ENCODE results near the gene SSTR4. TPM values are rescaled to one million over a fixed set of nuclear protein-coding genes. Genes with fewer than 3 reads are reported as not detected.

The SSTR4 gene
- total RNA-seq, 2 experiments from 2014 or later, result not detected

DNA sequence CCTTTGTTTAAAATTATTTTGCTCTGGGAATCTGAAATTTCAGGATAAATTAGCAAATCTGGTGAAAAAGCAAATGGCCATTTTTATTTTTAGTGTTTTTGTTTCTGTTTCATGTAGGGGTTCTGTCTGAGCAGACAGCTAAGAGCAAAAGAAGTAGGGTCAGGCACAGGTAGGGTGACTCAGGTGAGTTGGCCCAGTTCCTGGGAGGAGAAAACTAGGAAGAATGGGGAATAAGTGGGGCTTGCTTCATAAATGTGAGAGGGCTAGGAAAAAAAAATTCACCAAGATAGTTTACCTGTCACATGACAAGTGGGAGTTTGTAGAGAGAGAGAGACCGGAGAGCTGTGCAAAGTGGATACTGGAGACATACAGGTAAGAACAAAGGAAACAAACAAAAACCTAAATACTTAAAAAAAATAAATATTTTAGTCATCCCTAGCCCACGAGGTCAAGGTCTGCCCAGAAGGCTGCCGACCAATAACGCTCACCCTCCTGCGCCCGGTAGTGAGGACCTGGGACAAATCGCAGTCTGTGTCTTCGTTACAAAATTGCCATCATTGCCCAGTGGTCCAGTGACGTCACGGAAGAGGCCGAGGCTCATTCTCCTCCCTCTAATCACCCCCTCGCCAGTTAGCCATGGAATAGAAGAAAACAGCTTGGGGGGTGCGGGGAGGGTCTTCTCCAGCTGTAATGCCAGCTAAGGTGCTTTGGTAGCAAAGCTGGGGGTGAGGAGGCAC, 12.1 kb downstream of the SSTR4 start:
- Mint-ChIP-seq H3K4me1 (peaks cover 2% of the 10 kb centered on the region), H3K36me3 (no peaks in the 10 kb centered on the region), H3K27ac (no peak overlapping the region), H3K27me3 (peaks cover 53% of the 10 kb centered on the region), H3K9me3 (no peaks in the 10 kb centered on the region), H3K4me3 (no peak overlapping the region)
- DNase-seq, result no peak

DNA sequence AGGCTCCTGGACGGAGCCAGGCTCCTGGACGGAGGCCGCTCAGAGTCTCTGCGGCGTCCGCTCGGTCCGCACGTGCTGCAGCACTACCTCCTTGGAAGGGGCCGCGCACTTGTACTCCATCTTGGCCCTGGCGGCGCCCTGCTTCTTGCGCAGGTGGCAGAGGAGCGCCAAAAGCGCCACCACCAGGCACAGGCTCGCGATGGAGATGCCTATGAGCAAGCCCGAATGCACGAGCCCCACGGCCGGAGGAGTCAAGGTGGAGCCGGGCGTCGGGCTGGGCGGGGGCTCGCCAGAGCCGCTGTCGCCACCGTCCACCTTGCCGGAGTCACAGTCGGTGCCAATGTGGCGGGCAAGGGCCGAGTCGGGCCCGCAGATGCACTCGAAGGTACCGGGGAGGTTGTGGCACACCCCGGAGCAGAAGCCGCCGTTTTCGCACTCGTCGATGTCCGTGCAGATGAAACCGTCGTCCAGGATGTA, 12.7 kb downstream of the SSTR4 start:
- H3K4me1 Mint-ChIP-seq, result peaks cover 2% of the 10 kb centered on the region
- no peak overlapping the region for H3K27ac Mint-ChIP-seq
- H3K9me3 Mint-ChIP-seq, result no peaks in the 10 kb centered on the region
- no peaks in the 10 kb centered on the region for H3K36me3 Mint-ChIP-seq
- peaks cover 59% of the 10 kb centered on the region for H3K27me3 Mint-ChIP-seq
- no peak for DNase-seq
- H3K4me3 Mint-ChIP-seq, result no peak overlapping the region

DNA sequence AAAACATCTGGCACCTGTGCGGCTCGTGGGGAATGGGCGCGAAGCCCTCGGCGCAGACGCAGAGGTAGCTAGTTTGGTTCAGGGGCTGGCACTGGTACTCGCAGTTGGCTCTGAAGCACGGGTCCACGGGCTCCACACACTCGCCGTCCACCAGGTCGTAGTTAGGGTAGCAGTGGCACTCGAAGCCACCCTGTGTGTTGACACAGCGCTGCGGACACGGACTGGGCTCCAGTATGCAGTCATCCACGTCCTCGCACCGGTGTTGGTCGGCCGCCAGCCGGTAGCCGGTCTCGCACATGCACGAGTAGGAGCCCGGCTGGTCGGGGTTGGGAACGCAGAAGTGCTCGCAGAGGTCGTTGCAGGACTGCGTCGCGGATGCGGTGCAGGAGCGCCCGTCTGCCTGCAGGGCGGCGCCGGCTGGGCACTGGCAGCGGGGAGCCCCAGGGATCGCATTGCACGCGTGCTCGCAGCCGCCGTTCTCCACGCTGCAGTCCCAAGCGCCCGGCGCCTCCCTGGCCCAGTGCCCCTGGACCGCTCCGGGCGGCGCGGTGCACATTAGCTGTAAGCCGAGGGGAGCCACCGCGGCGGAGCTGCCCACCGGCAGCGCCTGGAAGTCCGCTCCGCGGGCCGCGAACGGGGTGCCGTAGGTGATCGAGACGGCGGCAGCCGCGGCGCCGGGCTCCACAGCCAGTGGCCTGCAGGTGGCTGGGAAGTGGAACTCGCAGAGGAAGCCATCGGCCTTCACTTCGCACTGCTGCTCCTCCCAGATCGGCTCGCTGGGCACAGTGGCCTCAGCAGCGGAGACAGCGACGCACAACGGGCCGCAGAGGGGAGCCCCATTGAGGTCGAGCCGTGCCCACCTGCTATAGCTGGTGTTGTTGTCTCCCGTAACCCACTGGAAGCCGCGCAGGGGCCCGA, 13.4 kb downstream of the SSTR4 start:
- peak; percentile 43 for DNase-seq
- no peak overlapping the region for H3K27ac Mint-ChIP-seq
- no peaks in the 10 kb centered on the region for H3K36me3 Mint-ChIP-seq
- peaks cover 66% of the 10 kb centered on the region for H3K27me3 Mint-ChIP-seq
- no peaks in the 10 kb centered on the region for H3K9me3 Mint-ChIP-seq
- H3K4me3 Mint-ChIP-seq, result no peak overlapping the region
- peaks cover 2% of the 10 kb centered on the region for H3K4me1 Mint-ChIP-seq

GRCh38 chr20:23049201-23050075, 14.3 kb downstream of the SSTR4 start, which contains the start of gene THBD:
TSS of gene THBD (minus strand) at chr20:23049672. CDS start at chr20:23049504, 168 bp downstream.
- H3K9me3 Mint-ChIP-seq, result no peaks in the 10 kb centered on the region
- H3K27ac Mint-ChIP-seq, result no peak within 1 kb of the TSS
- peaks cover 66% of the 10 kb centered on the region for H3K27me3 Mint-ChIP-seq
- DNase-seq, result no peak
- no peaks in the 10 kb centered on the region for H3K36me3 Mint-ChIP-seq
- peaks cover 2% of the 10 kb centered on the region for H3K4me1 Mint-ChIP-seq
- no peak within 1 kb of the TSS for H3K4me3 Mint-ChIP-seq

GRCh38 chr20:23050076-23050838, 15.1 kb downstream of the SSTR4 start:
- Mint-ChIP-seq H3K27ac (no peak overlapping the region), H3K4me1 (peaks cover 2% of the 10 kb centered on the region), H3K36me3 (no peaks in the 10 kb centered on the region), H3K4me3 (no peak overlapping the region), H3K9me3 (no peaks in the 10 kb centered on the region), H3K27me3 (peaks cover 62% of the 10 kb centered on the region)
- no peak for DNase-seq

GRCh38 chr20:23050847-23051627, 15.9 kb downstream of the SSTR4 start:
- Mint-ChIP-seq H3K4me3 (no peak overlapping the region), H3K4me1 (peaks cover 2% of the 10 kb centered on the region), H3K9me3 (no peaks in the 10 kb centered on the region), H3K27me3 (peaks cover 57% of the 10 kb centered on the region), H3K27ac (no peak overlapping the region), H3K36me3 (no peaks in the 10 kb centered on the region)
- DNase-seq, result no peak

DNA sequence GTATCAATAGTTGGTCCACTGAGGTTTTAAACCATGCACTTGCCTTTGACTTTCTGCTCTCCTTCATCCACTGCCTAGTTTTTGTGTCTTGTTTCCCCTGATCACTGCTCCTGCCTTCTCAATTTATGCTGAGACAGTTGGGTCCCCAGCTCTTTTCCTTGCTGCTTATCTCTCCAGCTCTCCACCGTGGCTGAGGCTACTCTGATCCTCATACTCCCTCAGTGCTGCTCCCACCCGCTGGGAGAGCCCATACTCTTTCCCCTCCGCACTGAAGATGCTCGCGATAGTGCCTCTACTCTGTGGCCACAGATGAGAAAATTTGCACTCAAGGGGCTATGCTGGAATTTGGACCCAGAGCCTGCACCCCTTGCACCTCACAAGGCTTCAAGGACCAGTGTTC, 17.8 kb downstream of the SSTR4 start:
- H3K4me1 Mint-ChIP-seq, result no peaks in the 10 kb centered on the region
- H3K36me3 Mint-ChIP-seq, result no peaks in the 10 kb centered on the region
- no peak overlapping the region for H3K27ac Mint-ChIP-seq
- peaks cover 43% of the 10 kb centered on the region for H3K27me3 Mint-ChIP-seq
- no peak for DNase-seq
- no peak overlapping the region for H3K4me3 Mint-ChIP-seq
- H3K9me3 Mint-ChIP-seq, result no peaks in the 10 kb centered on the region

GRCh38 chr20:23058240-23058639, 23.1 kb downstream of the SSTR4 start:
- Mint-ChIP-seq H3K9me3 (no peaks in the 10 kb centered on the region), H3K36me3 (no peaks in the 10 kb centered on the region), H3K4me1 (no peaks in the 10 kb centered on the region), H3K4me3 (no peak overlapping the region), H3K27me3 (peaks cover 3% of the 10 kb centered on the region), H3K27ac (no peak overlapping the region)
- no peak for DNase-seq

- Mint-ChIP-seq H3K27me3 (no peaks in the 10 kb centered on the region), H3K9me3 (no peaks in the 10 kb centered on the region), H3K4me1 (no peaks in the 10 kb centered on the region), H3K36me3 (no peaks in the 10 kb centered on the region), H3K27ac (no peak overlapping the region), H3K4me3 (no peak overlapping the region)
- no peak for DNase-seq
These were observed 23.9 kb downstream of the SSTR4 start for GRCh38 chr20:23059001-23059400.

GRCh38 chr20:23059846-23060245, 24.7 kb downstream of the SSTR4 start:
- DNase-seq, result no peak
- no peaks in the 10 kb centered on the region for H3K4me1 Mint-ChIP-seq
- H3K4me3 Mint-ChIP-seq, result no peak overlapping the region
- no peaks in the 10 kb centered on the region for H3K27me3 Mint-ChIP-seq
- no peaks in the 10 kb centered on the region for H3K36me3 Mint-ChIP-seq
- no peak overlapping the region for H3K27ac Mint-ChIP-seq
- no peaks in the 10 kb centered on the region for H3K9me3 Mint-ChIP-seq

- no peaks in the 10 kb centered on the region for H3K4me1 Mint-ChIP-seq
- H3K36me3 Mint-ChIP-seq, result no peaks in the 10 kb centered on the region
- H3K9me3 Mint-ChIP-seq, result no peaks in the 10 kb centered on the region
- DNase-seq, result no peak
- no peaks in the 10 kb centered on the region for H3K27me3 Mint-ChIP-seq
- no peak overlapping the region for H3K4me3 Mint-ChIP-seq
- no peak overlapping the region for H3K27ac Mint-ChIP-seq
These were observed 25.5 kb downstream of the SSTR4 start for GRCh38 chr20:23060629-23061028.

- Mint-ChIP-seq H3K4me1 (no peaks in the 10 kb centered on the region), H3K27me3 (no peaks in the 10 kb centered on the region), H3K9me3 (no peaks in the 10 kb centered on the region), H3K27ac (no peak overlapping the region), H3K4me3 (no peak overlapping the region), H3K36me3 (no peaks in the 10 kb centered on the region)
- DNase-seq, result no peak
These were observed 26.1 kb downstream of the SSTR4 start for GRCh38 chr20:23061262-23061661.

DNA sequence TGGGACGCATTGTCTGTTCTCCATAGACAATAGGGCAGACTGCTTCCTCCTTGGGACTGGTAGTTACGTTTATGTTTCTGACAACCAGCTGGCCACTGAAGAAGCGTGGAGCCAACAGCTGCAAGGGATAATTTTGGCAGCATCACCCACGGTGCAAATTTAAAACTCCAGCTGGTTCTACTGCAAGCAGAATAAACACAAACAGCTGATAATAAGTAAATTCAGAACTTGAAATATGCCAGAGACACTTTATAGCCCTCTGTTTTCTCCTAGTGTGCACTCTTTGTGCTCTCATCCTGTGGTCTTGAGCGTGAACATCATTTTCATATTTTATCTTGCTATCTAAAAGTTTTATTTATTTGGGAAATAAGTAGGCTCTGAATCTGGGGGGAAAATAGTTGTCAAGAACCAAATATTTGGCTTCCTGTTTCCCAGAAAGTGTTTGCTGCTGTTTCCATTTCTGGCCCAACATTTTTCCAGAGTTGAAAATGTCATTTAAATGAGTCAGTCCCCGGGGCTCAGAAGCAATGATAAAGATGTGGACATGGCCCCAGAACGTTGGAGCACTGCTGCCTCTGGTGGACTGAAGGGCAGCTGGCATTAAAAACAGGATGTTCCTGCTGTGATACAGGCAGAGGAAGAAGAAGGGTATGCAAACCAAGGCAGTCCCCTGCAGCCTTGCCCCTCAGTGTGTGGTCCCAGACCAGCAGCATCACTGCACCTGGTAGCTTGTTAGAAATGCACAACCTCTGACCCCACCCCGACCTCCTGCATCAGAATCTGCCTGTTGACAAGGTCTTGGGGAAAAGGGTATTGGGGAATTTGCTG, 26.8 kb downstream of the SSTR4 start:
- Mint-ChIP-seq H3K27me3 (no peaks in the 10 kb centered on the region), H3K27ac (no peak overlapping the region), H3K4me3 (no peak overlapping the region), H3K36me3 (no peaks in the 10 kb centered on the region), H3K9me3 (no peaks in the 10 kb centered on the region), H3K4me1 (no peaks in the 10 kb centered on the region)
- no peak for DNase-seq
